HepG2 (cell line): ENCODE results near the gene NPB. TPM values are rescaled to one million over a fixed set of nuclear protein-coding genes. Genes with fewer than 3 reads are reported as not detected.

ENCODE experiments used
- HMG20B ChIP-seq: conservative IDR thresholded peaks from 2 replicates; pipeline ENCODE4 v1.6.1; 2016; ENCODE audit warnings: missing genetic modification reagents, missing compliant biosample characterization
- IRX3 ChIP-seq: sonication (generic); formaldehyde crosslinking; IDR thresholded peaks from 2 replicates; pipeline ENCODE4 v1.8.1; 2023; ENCODE audit warnings: mild to moderate bottlenecking, low read depth, missing genetic modification reagents, borderline replicate concordance
- ISL2 ChIP-seq: sonication (generic); formaldehyde crosslinking; IDR thresholded peaks from 2 replicates; pipeline ENCODE4 v1.5.0; 2020; ENCODE audit warnings: missing genetic modification reagents
- KDM3A ChIP-seq: IDR thresholded peaks from 2 replicates; pipeline ENCODE4 v1.6.1; 2018; ENCODE audit warnings: low read depth, missing compliant biosample characterization
- MATR3 ChIP-seq: sonication (generic); formaldehyde crosslinking; IDR thresholded peaks from 2 replicates; pipeline ENCODE4 v1.4.0; 2020; ENCODE audit warnings: missing genetic modification reagents
- NFRKB ChIP-seq: fragments of 450-650 bp; IDR thresholded peaks from 2 replicates; pipeline ENCODE4 v1.6.1; 2017
- RBM39 ChIP-seq: fragments of 200-400 bp; formaldehyde crosslinking; IDR thresholded peaks from one replicate; pipeline ENCODE4 v1.6.1; 2018; ENCODE audit warnings: antibody characterized with exemption, mild to moderate bottlenecking, low read depth, low read length; ENCODE audit not compliant: poor library complexity, severe bottlenecking
- REST ChIP-seq, 2 experiments: IDR thresholded peaks; 2 replicates each; pipeline ENCODE4 v1.6.1; 2011 to 2012; ENCODE audit warnings: low read length in 2 of 2, borderline replicate concordance in 1 of 2, low read depth in 1 of 2, mild to moderate bottlenecking in 1 of 2, moderate library complexity in 1 of 2
- SALL1 ChIP-seq: sonication (generic); formaldehyde crosslinking; IDR thresholded peaks from 2 replicates; pipeline ENCODE4 v1.8.0; 2022; ENCODE audit warnings: mild to moderate bottlenecking, missing genetic modification reagents
- SRSF1 ChIP-seq: fragments of 200-400 bp; formaldehyde crosslinking; optimal IDR thresholded peaks from 2 replicates; pipeline ENCODE3; 2017; ENCODE audit warnings: mild to moderate bottlenecking, low read depth, low read length, moderate library complexity
- TBX2 ChIP-seq: sonication (generic); formaldehyde crosslinking; IDR thresholded peaks from 2 replicates; pipeline ENCODE4 v1.5.0; 2020; ENCODE audit warnings: missing genetic modification reagents, mild to moderate bottlenecking, borderline replicate concordance
- THYN1 ChIP-seq: sonication (generic); formaldehyde crosslinking; IDR thresholded peaks from 2 replicates; pipeline ENCODE4 v1.8.1; 2023; ENCODE audit warnings: low read depth, mild to moderate bottlenecking, moderate library complexity, missing genetic modification reagents, borderline replicate concordance
- ZMYM3 ChIP-seq: sonication (generic); formaldehyde crosslinking; IDR thresholded peaks from 2 replicates; pipeline ENCODE4 v1.5.1; 2020; ENCODE audit warnings: mild to moderate bottlenecking, missing genetic modification reagents
- ZNF124 ChIP-seq: sonication (generic); formaldehyde crosslinking; IDR thresholded peaks from 2 replicates; pipeline ENCODE4 v1.4.0; 2020; ENCODE audit warnings: missing genetic modification reagents
- ZNF331 ChIP-seq: sonication (generic); formaldehyde crosslinking; IDR thresholded peaks from 2 replicates; pipeline ENCODE4 v1.4.0; 2020; ENCODE audit warnings: missing genetic modification reagents
- ZNF367 ChIP-seq: sonication (generic); formaldehyde crosslinking; IDR thresholded peaks from 2 replicates; pipeline ENCODE4 v1.4.0; 2020; ENCODE audit warnings: missing genetic modification reagents, borderline replicate concordance
- ZNF382 ChIP-seq: sonication (generic); formaldehyde crosslinking; IDR thresholded peaks from 2 replicates; pipeline ENCODE4 v1.5.0; 2020; ENCODE audit warnings: missing genetic modification reagents, mild to moderate bottlenecking, borderline replicate concordance
- ZNF570 ChIP-seq: sonication (generic); formaldehyde crosslinking; IDR thresholded peaks from 2 replicates; pipeline ENCODE4 v1.4.0; 2020; ENCODE audit warnings: mild to moderate bottlenecking, missing genetic modification reagents, borderline replicate concordance
- ZNF577 ChIP-seq: sonication (generic); formaldehyde crosslinking; IDR thresholded peaks from 2 replicates; pipeline ENCODE4 v1.4.0; 2020; ENCODE audit warnings: mild to moderate bottlenecking, low read depth, missing genetic modification reagents, borderline replicate concordance
- ZNF598 ChIP-seq: sonication (generic); formaldehyde crosslinking; IDR thresholded peaks from 2 replicates; pipeline ENCODE4 v1.5.1; 2020; ENCODE audit warnings: mild to moderate bottlenecking, missing genetic modification reagents, borderline replicate concordance
- ZNF629 ChIP-seq: sonication (generic); formaldehyde crosslinking; conservative IDR thresholded peaks from 2 replicates; pipeline ENCODE4 v1.5.0; 2020; ENCODE audit warnings: missing genetic modification reagents
- ZNF709 ChIP-seq: sonication (generic); formaldehyde crosslinking; IDR thresholded peaks from 2 replicates; pipeline ENCODE4 v1.5.0; 2020; ENCODE audit warnings: mild to moderate bottlenecking, missing genetic modification reagents
- polyA plus RNA-seq, 8 experiments: library from polyadenylated mRNA; depleted of rRNA in 3 of 8; stranded (reverse) in 7 of 8; unstranded in 1 of 8; fragments of >200 nt; fragmentation: Illumina TruSeq in 4 of 8; extraction: Trizol in 4 of 8; gene quantifications; 2 replicates each; pipeline versions ENCODE4 v1.2.1 to v1.2.3, GENCODE V29; 2011 to 2016; ENCODE audit warnings: low read depth in 4 of 8, missing spikeins in 1 of 8, mixed read lengths in 1 of 8; ENCODE audit not compliant: insufficient read depth in 1 of 8
- total RNA-seq, 5 experiments: library from RNA; depleted of rRNA; stranded (reverse); fragments of >200 nt; fragmentation: Illumina TruSeq; extraction: Trizol; gene quantifications; 2 replicates each; pipeline ENCODE4 v1.2.3, GENCODE V29; 2016; ENCODE audit warnings: low read depth in 1 of 5
- TF ChIP-seq, protein P1 (sequence below): sonication (generic); formaldehyde crosslinking; IDR thresholded peaks from 2 replicates; pipeline ENCODE4 v1.4.0; 2020; ENCODE audit warnings: low read depth, missing genetic modification reagents

NPB gene
- total and polyA plus RNA-seq, 2 of the 13 experiments (the other 11 are each of a cell fraction or from before 2014, with no cell fraction given) = 0.11 to 0.93 TPM

- TF ChIP-seq ZNF367 (CRISPR knock-in tag) (0 out of 2 replicates have a peak, but pooled peaks have one; percentile 21), ZNF124 (CRISPR knock-in tag) (no peak), NFRKB (no peak), ZNF331 (no peak; the same call in 1 of the 2 replicates), HMG20B (CRISPR knock-in tag) (no peak), ZNF629 (CRISPR knock-in tag) (no peak), REST (IDR thresholded peaks at IDR 0.05; ENCODE audit: borderline replicate concordance in 1 of 2, low read depth in 1 of 2, low read length in 2 of 2) (no peak), ZNF570 (CRISPR knock-in tag) (no peak), ZNF709 (no peak; the same call in 1 of the 2 replicates), ZNF382 (CRISPR knock-in tag) (no peak), SALL1 (peak; percentile 15; the same call in 1 of the 2 replicates), ZNF598 (CRISPR knock-in tag) (no peak), THYN1 (CRISPR knock-in tag) (peak; percentile 78; the same call in 1 of the 2 replicates), SRSF1 (peak; percentile 12), ZMYM3 (CRISPR knock-in tag) (no peak), ISL2 (CRISPR knock-in tag) (no peak; the same call in none of the 2 replicates), KDM3A (CRISPR knock-in tag) (no peak), IRX3 (CRISPR knock-in tag) (0 out of 2 replicates have a peak, but pooled peaks have one; percentile 67), RBM39 (peak; percentile 78), MATR3 (CRISPR knock-in tag) (no peak), TBX2 (CRISPR knock-in tag) (peak; percentile 72), ZNF577 (CRISPR knock-in tag) (no peak)
- TF ChIP-seq, protein P1, sequence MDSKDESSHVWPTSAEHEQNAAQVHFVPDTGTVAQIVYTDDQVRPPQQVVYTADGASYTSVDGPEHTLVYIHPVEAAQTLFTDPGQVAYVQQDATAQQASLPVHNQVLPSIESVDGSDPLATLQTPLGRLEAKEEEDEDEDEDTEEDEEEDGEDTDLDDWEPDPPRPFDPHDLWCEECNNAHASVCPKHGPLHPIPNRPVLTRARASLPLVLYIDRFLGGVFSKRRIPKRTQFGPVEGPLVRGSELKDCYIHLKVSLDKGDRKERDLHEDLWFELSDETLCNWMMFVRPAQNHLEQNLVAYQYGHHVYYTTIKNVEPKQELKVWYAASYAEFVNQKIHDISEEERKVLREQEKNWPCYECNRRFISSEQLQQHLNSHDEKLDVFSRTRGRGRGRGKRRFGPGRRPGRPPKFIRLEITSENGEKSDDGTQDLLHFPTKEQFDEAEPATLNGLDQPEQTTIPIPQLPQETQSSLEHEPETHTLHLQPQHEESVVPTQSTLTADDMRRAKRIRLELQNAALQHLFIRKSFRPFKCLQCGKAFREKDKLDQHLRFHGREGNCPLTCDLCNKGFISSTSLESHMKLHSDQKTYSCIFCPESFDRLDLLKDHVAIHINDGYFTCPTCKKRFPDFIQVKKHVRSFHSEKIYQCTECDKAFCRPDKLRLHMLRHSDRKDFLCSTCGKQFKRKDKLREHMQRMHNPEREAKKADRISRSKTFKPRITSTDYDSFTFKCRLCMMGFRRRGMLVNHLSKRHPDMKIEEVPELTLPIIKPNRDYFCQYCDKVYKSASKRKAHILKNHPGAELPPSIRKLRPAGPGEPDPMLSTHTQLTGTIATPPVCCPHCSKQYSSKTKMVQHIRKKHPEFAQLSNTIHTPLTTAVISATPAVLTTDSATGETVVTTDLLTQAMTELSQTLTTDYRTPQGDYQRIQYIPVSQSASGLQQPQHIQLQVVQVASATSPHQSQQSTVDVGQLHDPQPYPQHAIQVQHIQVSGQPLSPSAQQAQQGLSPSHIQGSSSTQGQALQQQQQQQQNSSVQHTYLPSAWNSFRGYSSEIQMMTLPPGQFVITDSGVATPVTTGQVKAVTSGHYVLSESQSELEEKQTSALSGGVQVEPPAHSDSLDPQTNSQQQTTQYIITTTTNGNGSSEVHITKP (CRISPR knock-in tag) = no peak
Measured at GRCh38 chr17:81902653-81903414, 796 bp downstream of the NPB start (continued).
